Right atrium auricular region (tissue), 2 donors: Measurements from ENCODE around the gene MMP24OS. TPM values are rescaled to one million over a fixed set of nuclear protein-coding genes. Genes with fewer than 3 reads are reported as not detected.

ENCODE experiments used
- DNase-seq: peaks from one replicate; pipeline ENCODE4 v3.0.0-alpha.2; 2019; ENCODE audit warnings: low spot score
- H3K27ac ChIP-seq, 2 donors: fragments of 200-600 bp; sonication (generic); 1 replicate in 1 of 2; 2 replicates in 1 of 2; pipeline ENCODE4 v1.5.1; 2016 to 2019
- H3K27me3 ChIP-seq, 2 donors: fragments of 200-600 bp; sonication (generic); one replicate each; pipeline versions ENCODE4 v1.5.1 to v1.6.0; 2017 to 2019
- H3K36me3 ChIP-seq: fragments of 200-600 bp; sonication (generic); one replicate; pipeline ENCODE4 v1.5.1; 2016
- H3K4me1 ChIP-seq, 2 donors: fragments of 200-600 bp; sonication (generic); one replicate each; pipeline versions ENCODE4 v1.5.1 to v1.6.0; 2017 to 2019
- H3K4me3 ChIP-seq, 2 donors: fragments of 200-600 bp; sonication (generic); 1 replicate in 1 of 2; 2 replicates in 1 of 2; pipeline ENCODE4 v1.5.1; 2017 to 2019; ENCODE audit warnings: mild to moderate bottlenecking in 1 of 2, moderate library complexity in 1 of 2
- H3K9me3 ChIP-seq, 2 donors: fragments of 200-600 bp; sonication (generic); one replicate each; pipeline ENCODE4 v1.5.1; 2019
- CTCF ChIP-seq, 2 donors: fragments of 200-600 bp; sonication (generic); IDR thresholded peaks; one replicate each; pipeline ENCODE4 v1.5.1; 2019; ENCODE audit warnings: antibody characterized with exemption in 2 of 2
- total RNA-seq, 2 donors: library from RNA; depleted of rRNA; stranded (reverse); fragments of >200 nt; gene quantifications; one replicate each; pipeline ENCODE4 v1.1.0, GENCODE V29; 2016

MMP24OS gene
- 10 to 100 TPM; 11.9 to 24.2 TPM for total RNA-seq

- DNase-seq: peak; percentile 93
- H3K4me1 ChIP-seq: peaks cover 0 to 27% of the 10 kb centered on the region in 2 donors
- peak within 1 kb of the TSS; percentile 90 for H3K4me3 ChIP-seq
- peak within 1 kb of the TSS; percentile 98 to 99 for H3K27ac ChIP-seq
- TF ChIP-seq CTCF (IDR thresholded peaks at IDR 0.05): peak in 1 of 2 donors; percentile 46
- no peaks in the 10 kb centered on the region for H3K9me3 ChIP-seq
- no peaks in the 10 kb centered on the region for H3K27me3 ChIP-seq
- peaks cover 26% of the 10 kb centered on the region for H3K36me3 ChIP-seq
Measured at GRCh38 chr20:35277531-35278395, at the start of gene MMP24OS. MMP24OS (minus strand) TSS chr20:35278122; CDS start chr20:35277929, 193 bp downstream.

GRCh38 chr20:35327074-35327976 lies 49.4 kb upstream of the MMP24OS start:
- H3K4me1 ChIP-seq: peaks cover 0 to 12% of the 10 kb centered on the region in 2 donors
- DNase-seq: no peak
- H3K9me3 ChIP-seq: no peaks in the 10 kb centered on the region
- H3K36me3 ChIP-seq: no peaks in the 10 kb centered on the region
- no peak overlapping the region for H3K27ac ChIP-seq
- TF ChIP-seq CTCF (IDR thresholded peaks at IDR 0.05): no peak
- no peaks in the 10 kb centered on the region for H3K27me3 ChIP-seq
- H3K4me3 ChIP-seq: no peak overlapping the region

DNA sequence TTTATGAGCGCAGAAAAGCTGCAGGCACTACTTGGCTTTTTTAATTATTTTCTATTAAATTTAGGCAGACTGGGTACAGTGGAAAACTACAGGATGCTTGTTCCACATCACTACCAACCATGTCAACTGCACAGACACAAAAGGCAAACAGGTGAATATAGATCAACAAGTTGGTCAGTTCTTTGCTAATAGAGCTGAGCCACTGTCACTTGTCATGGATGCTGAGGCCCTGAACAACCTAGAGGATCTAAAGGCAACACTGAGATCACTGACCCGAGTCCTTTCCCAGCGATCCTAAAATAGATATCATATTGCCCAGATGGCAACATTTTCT lies 48.8 kb upstream of the MMP24OS start:
- DNase-seq: no peak
- no peaks in the 10 kb centered on the region for H3K36me3 ChIP-seq
- no peak for TF ChIP-seq CTCF (IDR thresholded peaks at IDR 0.05)
- H3K4me3 ChIP-seq: no peak overlapping the region
- H3K27ac ChIP-seq: no peak overlapping the region
- H3K9me3 ChIP-seq: no peaks in the 10 kb centered on the region
- H3K4me1 ChIP-seq: peaks cover 0 to 12% of the 10 kb centered on the region in 2 donors
- no peaks in the 10 kb centered on the region for H3K27me3 ChIP-seq

DNA sequence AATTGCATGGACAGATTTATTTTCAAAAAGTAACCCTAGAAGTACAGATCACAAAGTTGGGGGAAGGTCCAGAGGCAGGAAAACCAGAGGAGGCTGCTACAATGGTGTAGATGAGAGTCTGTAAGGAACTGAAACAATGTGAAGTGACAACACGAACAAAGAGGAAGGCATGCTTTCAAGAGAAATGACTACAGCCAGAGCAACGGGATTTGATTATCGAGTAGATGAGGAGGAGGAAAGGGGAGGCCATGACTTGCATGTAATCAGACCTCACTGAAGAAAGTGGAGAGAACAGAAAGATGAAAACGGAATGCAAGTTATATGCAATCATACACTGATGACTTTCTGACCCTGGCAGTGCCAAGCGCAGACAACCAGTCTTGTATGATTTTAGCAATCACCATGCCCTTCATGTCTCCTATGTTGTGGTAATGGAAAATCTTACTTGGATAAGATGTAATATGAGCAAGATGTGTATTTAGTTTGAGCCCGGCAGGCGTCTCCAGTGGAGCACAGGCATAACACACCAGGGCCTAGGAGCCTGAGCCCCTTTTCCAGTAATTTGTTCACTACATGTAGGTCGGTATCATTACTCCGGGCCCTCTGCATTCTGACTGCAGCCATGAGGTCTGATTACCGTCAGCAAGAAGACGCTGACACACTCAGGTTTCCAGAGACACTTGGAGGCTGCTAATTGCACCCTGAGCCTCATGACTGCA lies 48.3 kb upstream of the MMP24OS start:
- no peaks in the 10 kb centered on the region for H3K9me3 ChIP-seq
- no peak overlapping the region for H3K4me3 ChIP-seq
- H3K36me3 ChIP-seq: no peaks in the 10 kb centered on the region
- H3K4me1 ChIP-seq: peaks cover 0 to 12% of the 10 kb centered on the region in 2 donors
- no peak overlapping the region for H3K27ac ChIP-seq
- TF ChIP-seq CTCF (IDR thresholded peaks at IDR 0.05): no peak
- H3K27me3 ChIP-seq: no peaks in the 10 kb centered on the region
- DNase-seq: no peak

DNA sequence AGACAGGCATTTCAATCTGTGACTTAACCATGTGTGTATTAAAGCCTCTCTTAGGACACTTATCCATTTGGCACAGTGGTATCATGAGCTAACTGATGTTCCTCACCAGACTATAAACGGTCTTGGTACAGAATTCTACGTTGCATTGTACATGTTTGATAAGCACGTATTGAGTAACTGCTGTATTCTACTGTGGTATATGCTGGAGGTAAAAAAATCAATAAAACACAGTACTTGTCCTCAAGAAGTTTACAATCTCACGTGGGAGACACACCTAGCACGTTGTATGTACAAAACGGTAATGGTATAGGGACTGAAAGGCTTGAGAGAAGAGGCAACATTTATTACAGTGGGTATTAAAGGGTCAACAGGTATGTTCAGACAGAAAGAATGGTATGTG lies 47.5 kb upstream of the MMP24OS start:
- TF ChIP-seq CTCF (IDR thresholded peaks at IDR 0.05): no peak
- Histone ChIP-seq H3K4me1 (peaks cover 0 to 12% of the 10 kb centered on the region in 2 donors), H3K27ac (no peak overlapping the region), H3K27me3 (no peaks in the 10 kb centered on the region), H3K36me3 (no peaks in the 10 kb centered on the region), H3K4me3 (no peak overlapping the region), H3K9me3 (no peaks in the 10 kb centered on the region)
- DNase-seq: no peak
